ENCODE data around the gene AKIRIN2. TPM values are rescaled to one million over a fixed set of nuclear protein-coding genes. Genes with fewer than 3 reads are reported as not detected.

The AKIRIN2 gene
- total and polyA plus RNA-seq, 4 donors, result 11.0 to 18.8 (median 14.4) TPM

DNA sequence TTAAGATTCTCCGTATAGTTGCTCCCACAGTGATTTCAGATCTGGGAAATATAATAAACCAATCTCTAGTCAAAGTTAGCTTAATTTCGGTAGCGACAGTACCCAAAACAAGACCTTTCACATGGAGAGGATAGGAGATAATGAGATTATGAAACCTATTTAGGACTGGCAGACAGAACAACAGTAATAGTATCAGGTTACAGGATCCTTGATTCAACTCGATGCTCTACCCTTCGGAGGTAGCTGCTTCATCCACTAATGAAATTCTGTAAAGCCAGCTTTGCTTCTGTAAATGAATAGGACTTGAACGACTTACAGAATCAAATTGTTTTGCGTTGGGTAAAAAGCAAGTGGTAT, 534 bp upstream of the AKIRIN2 start:
- peaks cover 6 to 27% (median 6%) of the 10 kb centered on the region in 4 donors for H3K4me1 ChIP-seq (ENCODE audit: control insufficient read depth in 4 of 4, insufficient read depth in 4 of 4, low read length in 3 of 4)
- H3K4me3 ChIP-seq (ENCODE audit: low read depth in 1 of 3, low read length in 3 of 3), result peak overlapping the region; percentile 67 to 78 (median 76)
- peak overlapping the region; percentile 89 to 93 for H3K9ac ChIP-seq (ENCODE audit: low read depth in 1 of 2, low read length in 2 of 2)
- TF ChIP-seq FOXA1 (IDR thresholded peaks at IDR 0.05), result no peak
- TF ChIP-seq, protein P1, sequence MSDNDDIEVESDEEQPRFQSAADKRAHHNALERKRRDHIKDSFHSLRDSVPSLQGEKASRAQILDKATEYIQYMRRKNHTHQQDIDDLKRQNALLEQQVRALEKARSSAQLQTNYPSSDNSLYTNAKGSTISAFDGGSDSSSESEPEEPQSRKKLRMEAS (IDR thresholded peaks at IDR 0.05), result peak; percentile 1
- H3K9me3 ChIP-seq (ENCODE audit: control insufficient read depth in 4 of 4, low read length in 3 of 4), result no peaks in the 10 kb centered on the region
- 2% methylated on average over 7 of the region's 7 CpGs for WGBS
- H3K27me3 ChIP-seq (ENCODE audit: control insufficient read depth in 4 of 4, insufficient read depth in 4 of 4, low read length in 3 of 4), result no peaks in the 10 kb centered on the region
- H3K27ac ChIP-seq (ENCODE audit: low read depth in 1 of 2, low read length in 2 of 2), result peak overlapping the region; percentile 98 to 99
- DNase-seq (ENCODE audit: low spot score), result no peak
- H3K36me3 ChIP-seq (ENCODE audit: control insufficient read depth in 4 of 4, insufficient read depth in 3 of 4, low read depth in 1 of 4, low read length in 3 of 4), result no peaks in the 10 kb centered on the region

DNA sequence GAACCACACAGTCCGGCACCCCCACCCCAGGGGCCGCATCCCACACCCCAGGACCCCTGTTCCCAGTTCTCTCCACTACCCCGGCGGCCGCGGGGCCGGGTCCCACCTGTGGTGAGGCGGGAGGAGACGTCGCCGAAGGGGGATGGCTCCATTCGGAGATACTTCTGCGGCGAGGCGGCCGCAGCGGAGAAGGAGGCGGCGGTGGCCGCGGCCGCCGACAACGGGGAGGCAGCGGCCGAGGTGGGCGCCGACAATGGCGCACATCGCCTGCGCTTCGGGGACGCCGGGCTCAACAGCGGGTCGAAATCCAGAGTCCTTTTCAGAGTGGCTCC, 723 bp downstream of the AKIRIN2 start:
- Histone ChIP-seq H3K27me3 (ENCODE audit: control insufficient read depth in 4 of 4, insufficient read depth in 4 of 4, low read length in 3 of 4) (no peaks in the 10 kb centered on the region), H3K36me3 (ENCODE audit: control insufficient read depth in 4 of 4, insufficient read depth in 3 of 4, low read depth in 1 of 4, low read length in 3 of 4) (no peaks in the 10 kb centered on the region), H3K4me3 (ENCODE audit: low read depth in 1 of 3, low read length in 3 of 3) (peak overlapping the region; percentile 73 to 100 (median 98)), H3K9ac (ENCODE audit: low read depth in 1 of 2, low read length in 2 of 2) (peak overlapping the region; percentile 86 to 98), H3K27ac (ENCODE audit: low read depth in 1 of 2, low read length in 2 of 2) (peak overlapping the region; percentile 98 to 99), H3K4me1 (ENCODE audit: control insufficient read depth in 4 of 4, insufficient read depth in 4 of 4, low read length in 3 of 4) (peaks cover 8 to 33% (median 11%) of the 10 kb centered on the region in 4 donors), H3K9me3 (ENCODE audit: control insufficient read depth in 4 of 4, low read length in 3 of 4) (no peaks in the 10 kb centered on the region)
- peak; percentile 50 for DNase-seq (ENCODE audit: low spot score)
- TF ChIP-seq TAF1 (conservative IDR thresholded peaks at IDR 0.05) (no peak), HNF4G (IDR thresholded peaks at IDR 0.05) (no peak), GABPA (IDR thresholded peaks at IDR 0.05 in 1 of 2, conservative IDR thresholded peaks at IDR 0.05 in 1 of 2) (no peak), EGR1 (IDR thresholded peaks at IDR 0.05; ENCODE audit: low read depth in 2 of 2) (no peak), FOXA2 (IDR thresholded peaks at IDR 0.05) (no peak), RXRA (IDR thresholded peaks at IDR 0.05) (no peak), RAD21 (IDR thresholded peaks at IDR 0.05) (no peak)
- TF ChIP-seq, protein P1 (IDR thresholded peaks at IDR 0.05), result no peak
- TF ChIP-seq, protein P2, sequence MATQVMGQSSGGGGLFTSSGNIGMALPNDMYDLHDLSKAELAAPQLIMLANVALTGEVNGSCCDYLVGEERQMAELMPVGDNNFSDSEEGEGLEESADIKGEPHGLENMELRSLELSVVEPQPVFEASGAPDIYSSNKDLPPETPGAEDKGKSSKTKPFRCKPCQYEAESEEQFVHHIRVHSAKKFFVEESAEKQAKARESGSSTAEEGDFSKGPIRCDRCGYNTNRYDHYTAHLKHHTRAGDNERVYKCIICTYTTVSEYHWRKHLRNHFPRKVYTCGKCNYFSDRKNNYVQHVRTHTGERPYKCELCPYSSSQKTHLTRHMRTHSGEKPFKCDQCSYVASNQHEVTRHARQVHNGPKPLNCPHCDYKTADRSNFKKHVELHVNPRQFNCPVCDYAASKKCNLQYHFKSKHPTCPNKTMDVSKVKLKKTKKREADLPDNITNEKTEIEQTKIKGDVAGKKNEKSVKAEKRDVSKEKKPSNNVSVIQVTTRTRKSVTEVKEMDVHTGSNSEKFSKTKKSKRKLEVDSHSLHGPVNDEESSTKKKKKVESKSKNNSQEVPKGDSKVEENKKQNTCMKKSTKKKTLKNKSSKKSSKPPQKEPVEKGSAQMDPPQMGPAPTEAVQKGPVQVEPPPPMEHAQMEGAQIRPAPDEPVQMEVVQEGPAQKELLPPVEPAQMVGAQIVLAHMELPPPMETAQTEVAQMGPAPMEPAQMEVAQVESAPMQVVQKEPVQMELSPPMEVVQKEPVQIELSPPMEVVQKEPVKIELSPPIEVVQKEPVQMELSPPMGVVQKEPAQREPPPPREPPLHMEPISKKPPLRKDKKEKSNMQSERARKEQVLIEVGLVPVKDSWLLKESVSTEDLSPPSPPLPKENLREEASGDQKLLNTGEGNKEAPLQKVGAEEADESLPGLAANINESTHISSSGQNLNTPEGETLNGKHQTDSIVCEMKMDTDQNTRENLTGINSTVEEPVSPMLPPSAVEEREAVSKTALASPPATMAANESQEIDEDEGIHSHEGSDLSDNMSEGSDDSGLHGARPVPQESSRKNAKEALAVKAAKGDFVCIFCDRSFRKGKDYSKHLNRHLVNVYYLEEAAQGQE (IDR thresholded peaks at IDR 0.05), result no peak
- TF ChIP-seq, protein P3, sequence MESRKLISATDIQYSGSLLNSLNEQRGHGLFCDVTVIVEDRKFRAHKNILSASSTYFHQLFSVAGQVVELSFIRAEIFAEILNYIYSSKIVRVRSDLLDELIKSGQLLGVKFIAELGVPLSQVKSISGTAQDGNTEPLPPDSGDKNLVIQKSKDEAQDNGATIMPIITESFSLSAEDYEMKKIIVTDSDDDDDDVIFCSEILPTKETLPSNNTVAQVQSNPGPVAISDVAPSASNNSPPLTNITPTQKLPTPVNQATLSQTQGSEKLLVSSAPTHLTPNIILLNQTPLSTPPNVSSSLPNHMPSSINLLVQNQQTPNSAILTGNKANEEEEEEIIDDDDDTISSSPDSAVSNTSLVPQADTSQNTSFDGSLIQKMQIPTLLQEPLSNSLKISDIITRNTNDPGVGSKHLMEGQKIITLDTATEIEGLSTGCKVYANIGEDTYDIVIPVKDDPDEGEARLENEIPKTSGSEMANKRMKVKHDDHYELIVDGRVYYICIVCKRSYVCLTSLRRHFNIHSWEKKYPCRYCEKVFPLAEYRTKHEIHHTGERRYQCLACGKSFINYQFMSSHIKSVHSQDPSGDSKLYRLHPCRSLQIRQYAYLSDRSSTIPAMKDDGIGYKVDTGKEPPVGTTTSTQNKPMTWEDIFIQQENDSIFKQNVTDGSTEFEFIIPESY (IDR thresholded peaks at IDR 0.05), result no peak
- WGBS, result under 1% methylated on average over 36 of the region's 36 CpGs
